ENCODE data around the gene STAG1.
"Not testable (repeated sequence)": the region's sequence is repeated elsewhere in the genome, so short reads cannot be mapped to it uniquely, and the experiment has no call there.

The STAG1 gene

GRCh38 chr3:136740351-136740958 is 11.7 kb downstream of the STAG1 start:
- no peak for DNase-seq
- TF ChIP-seq CTCF (IDR thresholded peaks at IDR 0.05; ENCODE audit: low read depth, low read length), result no peak
- no peaks in the 10 kb centered on the region for H3K27me3 ChIP-seq (ENCODE audit: insufficient read depth, low read depth, severe bottlenecking)
- peaks cover 9% of the 10 kb centered on the region for H3K36me3 ChIP-seq
- H3K4me3 ChIP-seq (ENCODE audit: low read depth, low read length), result no peak overlapping the region
- peaks cover 6% of the 10 kb centered on the region for H3K9me3 ChIP-seq (ENCODE audit: severe bottlenecking)
- no peak overlapping the region for H3K27ac ChIP-seq

- H3K36me3 ChIP-seq; H3K27ac ChIP-seq; DNase-seq; H3K4me3 ChIP-seq (ENCODE audit: low read depth, low read length); H3K27me3 ChIP-seq (ENCODE audit: insufficient read depth, low read depth, severe bottlenecking); H3K9me3 ChIP-seq (ENCODE audit: severe bottlenecking): not testable (repeated sequence)
These were observed 15.2 kb downstream of the STAG1 start for GRCh38 chr3:136736950-136737349.

- no peaks in the 10 kb centered on the region for H3K27me3 ChIP-seq (ENCODE audit: insufficient read depth, low read depth, severe bottlenecking)
- no peak for TF ChIP-seq CTCF (IDR thresholded peaks at IDR 0.05; ENCODE audit: low read depth, low read length)
- no peaks in the 10 kb centered on the region for H3K9me3 ChIP-seq (ENCODE audit: severe bottlenecking)
- no peaks in the 10 kb centered on the region; the same call in 1 of the 2 replicates for H3K36me3 ChIP-seq
- H3K4me3 ChIP-seq (ENCODE audit: low read depth, low read length), result no peak overlapping the region
- DNase-seq, result no peak
- no peak overlapping the region for H3K27ac ChIP-seq
These were observed 17.1 kb downstream of the STAG1 start for GRCh38 chr3:136735103-136735502.

- Histone ChIP-seq H3K36me3 (no peaks in the 10 kb centered on the region), H3K9me3 (ENCODE audit: severe bottlenecking) (no peaks in the 10 kb centered on the region), H3K4me3 (ENCODE audit: low read depth, low read length) (no peak overlapping the region), H3K27ac (no peak overlapping the region), H3K27me3 (ENCODE audit: insufficient read depth, low read depth, severe bottlenecking) (no peaks in the 10 kb centered on the region)
- DNase-seq, result no peak
- TF ChIP-seq CTCF (IDR thresholded peaks at IDR 0.05; ENCODE audit: low read depth, low read length), result no peak
These were observed 17.7 kb downstream of the STAG1 start for GRCh38 chr3:136734382-136735070.

GRCh38 chr3:136733317-136733833 is 18.8 kb downstream of the STAG1 start:
- Histone ChIP-seq H3K4me3 (ENCODE audit: low read depth, low read length) (no peak overlapping the region), H3K27me3 (ENCODE audit: insufficient read depth, low read depth, severe bottlenecking) (no peaks in the 10 kb centered on the region), H3K9me3 (ENCODE audit: severe bottlenecking) (no peaks in the 10 kb centered on the region), H3K36me3 (no peaks in the 10 kb centered on the region), H3K27ac (no peak overlapping the region)
- DNase-seq, result no peak
- TF ChIP-seq CTCF (IDR thresholded peaks at IDR 0.05; ENCODE audit: low read depth, low read length), result no peak

- no peaks in the 10 kb centered on the region for H3K9me3 ChIP-seq (ENCODE audit: severe bottlenecking)
- no peak for DNase-seq
- no peak overlapping the region for H3K27ac ChIP-seq
- TF ChIP-seq CTCF (IDR thresholded peaks at IDR 0.05; ENCODE audit: low read depth, low read length), result no peak
- no peak overlapping the region for H3K4me3 ChIP-seq (ENCODE audit: low read depth, low read length)
- H3K27me3 ChIP-seq (ENCODE audit: insufficient read depth, low read depth, severe bottlenecking), result no peaks in the 10 kb centered on the region
- H3K36me3 ChIP-seq, result no peaks in the 10 kb centered on the region
These were observed 20.8 kb downstream of the STAG1 start for GRCh38 chr3:136731274-136731884.
